HG02870 (cell line): ENCODE data around the gene FUNDC2.
"Not testable (repeated sequence)": the region's sequence is repeated elsewhere in the genome, so short reads cannot be mapped to it uniquely, and the experiment has no call there.

Experiments used
- ATAC-seq: cut with Tn5 transposase; IDR thresholded peaks from one replicate; pipeline ENCODE4 v1.9.1; 2021; ENCODE audit warnings: mild to moderate bottlenecking, moderate library complexity; ENCODE audit not compliant: unreplicated experiment

Gene FUNDC2

GRCh38 chrX:155026727-155027508 lies at the start of gene FUNDC2:
Gene FUNDC2, plus strand, starts transcription at chrX:155026844. Its CDS starts 95 bp downstream, at chrX:155026939.
- ATAC-seq: peak; percentile 86

GRCh38 chrX:154979629-154980028 lies 47.0 kb upstream of the FUNDC2 start:
- no peak for ATAC-seq

DNA sequence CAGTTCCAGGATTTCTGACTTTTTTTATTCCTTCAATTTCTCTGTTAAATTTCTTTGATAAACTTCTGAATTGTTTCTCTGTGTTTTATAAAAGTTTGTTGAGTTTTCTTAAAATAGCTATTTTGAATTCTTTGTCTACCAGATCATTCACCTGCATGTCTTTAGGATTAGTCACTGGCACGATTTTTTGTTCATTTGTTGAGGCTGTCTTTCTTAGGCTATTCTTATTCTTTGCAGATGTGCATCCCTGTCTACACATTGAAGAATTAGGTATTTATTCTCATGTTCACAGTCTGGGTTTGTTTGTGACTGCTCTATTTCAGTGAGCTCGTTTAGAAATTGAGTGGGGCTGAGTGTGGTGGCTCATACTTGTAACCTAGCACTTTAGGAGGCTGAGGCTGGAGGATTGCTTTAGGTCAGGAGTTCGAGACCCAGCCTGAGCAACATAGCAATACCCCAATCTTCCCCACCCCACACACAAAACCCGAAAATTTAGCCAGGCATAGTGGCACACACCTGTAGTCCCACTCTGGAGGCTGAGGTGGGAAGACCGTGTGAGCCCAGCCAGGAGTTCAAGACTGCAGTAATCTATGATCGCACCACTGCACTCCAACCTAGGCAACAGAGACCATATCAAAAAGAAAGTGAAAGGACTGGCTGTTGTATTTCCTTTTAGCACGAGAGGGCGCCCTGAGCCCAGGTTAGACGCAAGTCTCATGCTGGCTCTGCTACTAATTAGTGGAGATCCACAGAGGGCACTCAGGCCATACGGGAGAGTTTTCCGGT lies 46.1 kb upstream of the FUNDC2 start:
- ATAC-seq: peak; percentile 98

- no peak for ATAC-seq
Measured at GRCh38 chrX:154981116-154981411, 45.6 kb upstream of the FUNDC2 start.

DNA sequence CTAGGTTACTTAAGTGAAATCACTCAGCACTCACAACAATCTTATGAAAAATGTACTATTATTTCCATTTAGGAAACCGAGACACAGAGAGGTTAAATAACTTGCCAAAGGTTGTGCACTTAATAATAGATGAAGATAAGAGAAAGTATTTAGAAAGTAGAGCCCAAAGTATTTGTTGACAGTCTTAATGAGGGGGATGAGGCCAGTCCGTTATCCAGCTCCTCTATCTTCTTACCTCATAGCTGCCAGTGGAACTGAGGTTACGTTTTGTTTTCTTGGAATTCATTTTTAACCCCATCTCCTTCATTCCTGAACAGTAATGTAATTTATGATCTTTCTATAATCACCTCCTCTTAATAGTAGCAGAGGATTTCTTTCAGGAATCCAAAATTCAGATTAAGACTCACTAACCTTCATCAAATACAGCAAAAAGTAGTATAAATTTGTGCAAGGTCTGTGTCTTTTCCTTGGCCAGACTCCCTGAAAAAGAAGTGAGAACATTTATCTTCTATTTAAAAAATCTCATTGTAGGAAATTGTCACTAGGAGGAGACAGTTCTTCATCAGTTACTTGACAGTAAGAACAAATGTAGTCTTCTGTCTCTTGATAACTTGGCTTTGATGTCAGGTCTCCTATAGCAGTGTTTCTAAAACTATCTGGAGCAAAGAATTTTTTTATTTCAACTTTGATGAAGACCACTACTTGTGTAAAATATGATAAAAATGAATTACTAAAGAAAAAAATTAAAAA lies 39.6 kb upstream of the FUNDC2 start:
- no peak for ATAC-seq

DNA sequence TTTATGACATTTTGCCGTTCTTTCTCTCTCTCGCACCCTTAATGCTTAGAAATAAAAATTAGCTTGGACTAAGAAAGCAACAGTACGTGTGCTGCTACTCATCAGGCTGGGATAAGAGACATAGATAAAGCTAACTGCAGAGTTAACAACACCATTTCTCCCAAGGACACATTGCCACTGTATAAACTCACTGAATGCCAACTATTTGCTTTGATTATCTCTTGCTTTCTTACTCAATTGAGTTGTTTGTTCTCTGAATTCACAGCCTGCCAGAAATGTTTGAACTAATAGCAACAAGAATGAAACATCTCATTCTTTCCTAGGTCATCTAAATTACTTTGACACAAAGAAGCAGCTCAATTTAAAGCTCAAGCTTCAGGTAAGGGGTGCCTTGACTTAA lies 38.7 kb upstream of the FUNDC2 start:
- ATAC-seq: no peak

DNA sequence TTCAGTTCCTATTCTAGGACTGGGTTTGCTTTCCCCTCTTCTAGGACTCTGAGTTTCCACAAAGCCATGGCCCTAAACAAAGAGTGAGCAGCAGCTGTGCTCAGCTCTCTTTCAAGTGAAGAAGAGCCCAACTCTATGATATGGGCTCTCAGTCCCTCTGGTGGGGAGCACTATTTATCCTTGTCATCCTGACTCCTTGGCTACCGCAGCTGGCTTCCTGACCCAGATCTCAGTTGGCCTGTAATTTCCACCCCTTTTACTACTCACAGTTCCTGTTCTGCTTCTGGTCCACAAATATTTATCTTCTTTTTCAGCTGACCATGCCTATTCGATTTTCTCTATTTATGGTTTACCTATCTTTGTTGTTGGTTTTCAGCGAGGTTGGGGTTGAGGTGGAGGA lies 37.9 kb upstream of the FUNDC2 start:
- no peak for ATAC-seq

- peak; percentile 54 for ATAC-seq
Measured at GRCh38 chrX:154990496-154990895, 36.1 kb upstream of the FUNDC2 start.

GRCh38 chrX:154991039-154991438 lies 35.6 kb upstream of the FUNDC2 start:
- ATAC-seq: peak; percentile 46

DNA sequence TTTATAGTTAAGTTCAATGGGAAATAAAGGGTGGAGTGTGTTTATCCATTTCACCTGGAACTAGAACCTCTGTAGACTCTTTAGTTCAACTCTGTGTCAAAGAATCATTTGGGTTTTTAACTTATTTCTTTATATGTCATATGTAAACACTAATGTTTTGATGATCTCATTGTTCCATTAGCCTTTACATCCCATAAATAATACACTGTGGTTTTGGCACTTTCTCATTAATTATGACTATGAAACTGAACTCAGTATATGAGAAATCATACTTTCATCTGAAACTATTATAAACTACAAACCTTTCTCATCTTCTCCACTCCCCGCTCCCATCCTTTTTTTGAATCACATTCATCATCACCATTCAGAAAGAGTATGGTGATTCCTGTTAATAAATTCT lies 35.2 kb upstream of the FUNDC2 start:
- no peak for ATAC-seq

- no peak for ATAC-seq
Measured at GRCh38 chrX:154998204-154998880, 28.3 kb upstream of the FUNDC2 start.

- ATAC-seq: no peak
Measured at GRCh38 chrX:155000841-155001240, 25.8 kb upstream of the FUNDC2 start.

GRCh38 chrX:155001873-155002272 lies 24.8 kb upstream of the FUNDC2 start:
- ATAC-seq: no peak

DNA sequence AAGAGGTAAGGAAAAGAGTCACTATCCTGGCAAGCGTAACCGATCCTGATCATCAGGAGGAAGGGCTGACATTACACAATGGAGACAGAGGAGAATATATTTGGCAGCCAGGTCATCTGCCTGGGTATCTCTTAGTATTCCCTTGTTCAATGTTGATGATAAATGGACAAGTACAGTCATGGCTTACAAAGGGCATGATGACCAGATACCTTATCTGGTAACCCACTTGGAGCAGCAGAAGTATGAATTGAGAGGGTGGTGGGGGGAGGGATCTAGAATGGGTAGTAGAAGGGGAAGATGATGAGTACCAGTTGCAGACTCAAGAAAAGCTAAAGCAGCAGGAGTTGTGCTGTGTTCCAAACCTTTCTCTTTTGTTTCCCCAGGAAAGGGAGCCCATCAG lies 21.5 kb upstream of the FUNDC2 start:
- no peak for ATAC-seq

DNA sequence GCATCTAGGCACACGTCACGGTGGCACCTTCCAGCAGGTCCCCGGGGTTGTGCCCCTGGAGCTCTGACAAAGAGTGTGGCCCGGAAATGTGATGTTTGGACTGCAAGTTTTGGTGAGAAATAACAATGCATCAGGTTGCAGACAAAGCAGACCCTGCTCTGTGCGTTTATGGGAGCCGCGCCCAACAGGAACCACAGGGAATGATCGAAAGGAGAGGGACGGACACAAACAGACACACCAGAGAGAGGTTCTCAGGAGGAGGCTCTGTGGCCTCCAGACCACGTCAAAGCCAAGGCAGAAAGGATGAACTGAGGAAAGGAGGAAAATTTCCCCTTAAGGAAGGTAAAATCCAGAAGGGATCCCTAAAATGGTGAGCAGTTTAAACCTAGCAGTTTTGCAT lies 20.3 kb upstream of the FUNDC2 start:
- ATAC-seq: not testable (repeated sequence)

DNA sequence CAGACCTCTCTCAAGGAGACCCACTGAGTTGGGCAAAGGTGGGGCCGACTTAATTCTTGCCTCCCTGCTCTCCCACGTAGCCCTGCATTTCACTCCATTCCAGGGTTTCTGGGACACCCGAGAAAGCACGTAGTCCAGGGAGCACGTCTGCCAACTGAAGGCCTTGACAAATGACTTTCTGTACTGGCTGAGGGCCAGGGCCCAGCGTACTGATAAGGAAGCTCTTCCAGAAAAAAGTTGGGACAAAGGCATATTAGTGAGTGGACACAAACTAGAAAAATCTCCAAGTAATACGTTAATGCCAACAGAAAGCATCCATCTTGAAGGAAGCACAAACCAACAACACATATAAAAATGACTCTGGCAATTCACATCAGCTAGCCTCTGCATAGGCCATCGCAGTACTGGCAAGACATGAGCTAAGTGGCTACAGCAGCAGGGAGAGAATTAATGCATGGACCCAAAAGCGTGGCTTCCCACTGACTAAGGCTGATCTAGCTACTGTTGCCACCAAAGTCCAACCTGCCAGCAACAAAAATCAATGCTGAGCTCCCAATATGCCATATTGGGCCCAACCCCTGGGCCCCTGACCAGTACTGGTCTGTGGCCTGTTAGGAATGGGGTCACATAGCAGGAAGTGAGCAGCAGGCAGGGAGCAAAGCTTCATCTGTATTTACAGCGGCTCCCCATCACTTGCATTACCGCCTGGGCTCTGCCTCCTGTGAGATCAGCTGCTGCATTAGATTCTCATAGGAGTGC lies 19.6 kb upstream of the FUNDC2 start:
- not testable (repeated sequence) for ATAC-seq

DNA sequence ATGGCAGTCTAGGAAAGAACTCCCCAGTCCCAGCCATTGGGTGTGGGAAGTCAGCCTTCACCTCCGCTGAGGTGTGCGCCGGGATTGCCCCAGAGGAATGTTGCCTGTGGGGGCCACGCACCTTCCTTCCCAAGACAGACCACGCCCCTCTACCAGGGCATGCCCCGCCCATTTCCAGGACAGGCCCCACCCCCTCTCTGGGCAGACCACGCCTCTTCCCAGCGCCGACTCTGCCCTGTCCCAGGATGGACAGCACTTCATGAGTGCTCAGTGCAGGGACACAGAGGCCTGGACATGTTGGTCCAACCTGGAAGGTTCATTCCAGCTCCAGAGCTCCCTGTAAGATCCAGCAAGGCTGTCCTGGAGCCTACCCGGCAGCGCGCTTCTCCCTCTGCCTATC lies 18.1 kb upstream of the FUNDC2 start:
- ATAC-seq: not testable (repeated sequence)

GRCh38 chrX:155009994-155010472 lies 16.6 kb upstream of the FUNDC2 start:
- no peak for ATAC-seq

DNA sequence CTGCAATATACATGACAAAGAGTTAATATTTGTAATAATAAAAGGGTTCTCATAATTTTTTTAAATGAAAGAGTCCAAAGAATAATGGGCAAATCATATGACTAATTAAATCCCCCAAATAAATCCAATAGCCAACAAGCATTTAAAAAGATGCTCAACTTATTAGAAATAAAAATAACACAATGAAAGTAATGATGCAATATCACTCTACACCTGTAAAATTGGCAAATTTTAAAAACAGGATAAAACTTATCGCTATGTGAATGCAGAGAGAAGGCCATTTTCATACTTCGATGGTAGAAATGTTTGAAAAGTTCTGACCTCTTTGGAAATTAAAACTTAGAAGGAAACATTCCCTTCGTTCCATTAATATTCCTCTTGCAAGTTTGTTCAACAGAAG lies 6.1 kb upstream of the FUNDC2 start:
- ATAC-seq: no peak

GRCh38 chrX:155022585-155022984 lies 4.1 kb upstream of the FUNDC2 start, which contains the start of gene F8:
Gene F8, minus strand, starts transcription at chrX:155022723. Its CDS starts 171 bp downstream, at chrX:155022552.
- no peak for ATAC-seq
